ENCODE measurements around the gene NOL8. TPM values are rescaled to one million over a fixed set of nuclear protein-coding genes. Genes with fewer than 3 reads are reported as not detected.

The NOL8 gene
- total RNA-seq, 1 experiment from 2014 or later, result 30.6 TPM

GRCh38 chr9:92299116-92299515 lies 26.0 kb downstream of the NOL8 start:
- Histone ChIP-seq H3K9me3 (ENCODE audit: control insufficient read depth, insufficient read depth, low read depth, low read length) (no peaks in the 10 kb centered on the region), H3K4me1 (ENCODE audit: control insufficient read depth, insufficient read depth, low read length) (peaks cover 3% of the 10 kb centered on the region), H3K27me3 (ENCODE audit: control insufficient read depth, insufficient read depth, low read length) (no peaks in the 10 kb centered on the region), H3K27ac (ENCODE audit: low read length) (no peak overlapping the region), H3K36me3 (ENCODE audit: control insufficient read depth, insufficient read depth, low read length) (peaks cover 35% of the 10 kb centered on the region), H3K4me3 (ENCODE audit: low read depth in 2 of 2, low read length in 2 of 2) (no peak overlapping the region)
- intact Hi-C loops (cut with micrococcal nuclease; ENCODE audit: unreplicated experiment) (no loop called here), in situ Hi-C loops (cut with HindIII; ENCODE audit: low pct_unique_long_range_greater_than_20kb, low sequenced_read_pairs) (no loop called here)
- TF ChIP-seq, protein P1, sequence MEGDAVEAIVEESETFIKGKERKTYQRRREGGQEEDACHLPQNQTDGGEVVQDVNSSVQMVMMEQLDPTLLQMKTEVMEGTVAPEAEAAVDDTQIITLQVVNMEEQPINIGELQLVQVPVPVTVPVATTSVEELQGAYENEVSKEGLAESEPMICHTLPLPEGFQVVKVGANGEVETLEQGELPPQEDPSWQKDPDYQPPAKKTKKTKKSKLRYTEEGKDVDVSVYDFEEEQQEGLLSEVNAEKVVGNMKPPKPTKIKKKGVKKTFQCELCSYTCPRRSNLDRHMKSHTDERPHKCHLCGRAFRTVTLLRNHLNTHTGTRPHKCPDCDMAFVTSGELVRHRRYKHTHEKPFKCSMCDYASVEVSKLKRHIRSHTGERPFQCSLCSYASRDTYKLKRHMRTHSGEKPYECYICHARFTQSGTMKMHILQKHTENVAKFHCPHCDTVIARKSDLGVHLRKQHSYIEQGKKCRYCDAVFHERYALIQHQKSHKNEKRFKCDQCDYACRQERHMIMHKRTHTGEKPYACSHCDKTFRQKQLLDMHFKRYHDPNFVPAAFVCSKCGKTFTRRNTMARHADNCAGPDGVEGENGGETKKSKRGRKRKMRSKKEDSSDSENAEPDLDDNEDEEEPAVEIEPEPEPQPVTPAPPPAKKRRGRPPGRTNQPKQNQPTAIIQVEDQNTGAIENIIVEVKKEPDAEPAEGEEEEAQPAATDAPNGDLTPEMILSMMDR (IDR thresholded peaks at IDR 0.05), result no peak
- TF ChIP-seq SIN3A (IDR thresholded peaks at IDR 0.05; ENCODE audit: borderline replicate concordance, insufficient read depth, low read depth, low read length) (no peak), TCF7L2 (IDR thresholded peaks at IDR 0.05; ENCODE audit: low read depth, low read length) (no peak), POLR2AphosphoS5 (IDR thresholded peaks at IDR 0.05; ENCODE audit: low read depth, low read length) (no peak)
- TF ChIP-seq, protein P2, sequence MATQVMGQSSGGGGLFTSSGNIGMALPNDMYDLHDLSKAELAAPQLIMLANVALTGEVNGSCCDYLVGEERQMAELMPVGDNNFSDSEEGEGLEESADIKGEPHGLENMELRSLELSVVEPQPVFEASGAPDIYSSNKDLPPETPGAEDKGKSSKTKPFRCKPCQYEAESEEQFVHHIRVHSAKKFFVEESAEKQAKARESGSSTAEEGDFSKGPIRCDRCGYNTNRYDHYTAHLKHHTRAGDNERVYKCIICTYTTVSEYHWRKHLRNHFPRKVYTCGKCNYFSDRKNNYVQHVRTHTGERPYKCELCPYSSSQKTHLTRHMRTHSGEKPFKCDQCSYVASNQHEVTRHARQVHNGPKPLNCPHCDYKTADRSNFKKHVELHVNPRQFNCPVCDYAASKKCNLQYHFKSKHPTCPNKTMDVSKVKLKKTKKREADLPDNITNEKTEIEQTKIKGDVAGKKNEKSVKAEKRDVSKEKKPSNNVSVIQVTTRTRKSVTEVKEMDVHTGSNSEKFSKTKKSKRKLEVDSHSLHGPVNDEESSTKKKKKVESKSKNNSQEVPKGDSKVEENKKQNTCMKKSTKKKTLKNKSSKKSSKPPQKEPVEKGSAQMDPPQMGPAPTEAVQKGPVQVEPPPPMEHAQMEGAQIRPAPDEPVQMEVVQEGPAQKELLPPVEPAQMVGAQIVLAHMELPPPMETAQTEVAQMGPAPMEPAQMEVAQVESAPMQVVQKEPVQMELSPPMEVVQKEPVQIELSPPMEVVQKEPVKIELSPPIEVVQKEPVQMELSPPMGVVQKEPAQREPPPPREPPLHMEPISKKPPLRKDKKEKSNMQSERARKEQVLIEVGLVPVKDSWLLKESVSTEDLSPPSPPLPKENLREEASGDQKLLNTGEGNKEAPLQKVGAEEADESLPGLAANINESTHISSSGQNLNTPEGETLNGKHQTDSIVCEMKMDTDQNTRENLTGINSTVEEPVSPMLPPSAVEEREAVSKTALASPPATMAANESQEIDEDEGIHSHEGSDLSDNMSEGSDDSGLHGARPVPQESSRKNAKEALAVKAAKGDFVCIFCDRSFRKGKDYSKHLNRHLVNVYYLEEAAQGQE (IDR thresholded peaks at IDR 0.05; ENCODE audit: insufficient read depth in 1 of 2, low read depth in 2 of 2, low read length in 1 of 2), result no peak
- no peak for ATAC-seq
- DNase-seq (ENCODE audit: low read depth, low spot score), result no peak
- BruUV-seq (replicated peaks), result no TSS peak
- POLR2A ChIA-PET, result no interaction called here
- CTCF ChIA-PET, result no interaction called here

DNA sequence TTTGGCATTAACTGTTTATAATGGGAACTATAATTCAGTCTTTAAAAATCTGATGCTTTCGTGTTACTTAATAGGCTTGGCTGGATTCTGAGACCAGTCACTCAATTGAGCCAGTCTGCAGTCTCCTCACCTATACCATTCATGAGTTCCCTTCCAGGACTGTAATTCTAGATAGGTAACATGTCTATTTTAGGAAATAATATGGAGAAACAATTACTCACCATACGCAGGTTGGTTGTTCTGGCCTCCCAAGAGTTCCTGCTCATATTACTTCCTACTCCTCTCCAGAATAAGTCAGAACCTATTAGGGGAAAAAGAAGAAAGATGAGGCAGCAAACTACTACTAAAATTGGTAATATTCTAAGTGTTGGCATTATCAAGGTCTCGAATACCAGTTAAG lies 27.1 kb downstream of the NOL8 start:
- H3K9me3 ChIP-seq (ENCODE audit: control insufficient read depth, insufficient read depth, low read depth, low read length), result no peaks in the 10 kb centered on the region
- H3K27me3 ChIP-seq (ENCODE audit: control insufficient read depth, insufficient read depth, low read length), result no peaks in the 10 kb centered on the region
- in situ Hi-C loops (cut with HindIII; ENCODE audit: low pct_unique_long_range_greater_than_20kb, low sequenced_read_pairs) (no loop called here), intact Hi-C loops (cut with micrococcal nuclease; ENCODE audit: unreplicated experiment) (no loop called here)
- no peak for DNase-seq (ENCODE audit: low read depth, low spot score)
- TF ChIP-seq, protein P2 (IDR thresholded peaks at IDR 0.05; ENCODE audit: insufficient read depth in 1 of 2, low read depth in 2 of 2, low read length in 1 of 2), result no peak
- TF ChIP-seq, protein P1 (IDR thresholded peaks at IDR 0.05), result no peak
- TF ChIP-seq SIN3A (IDR thresholded peaks at IDR 0.05; ENCODE audit: borderline replicate concordance, insufficient read depth, low read depth, low read length) (no peak), POLR2AphosphoS5 (IDR thresholded peaks at IDR 0.05; ENCODE audit: low read depth, low read length) (no peak), TCF7L2 (IDR thresholded peaks at IDR 0.05; ENCODE audit: low read depth, low read length) (no peak)
- ChIA-PET POLR2A (no interaction called here), CTCF (no interaction called here)
- H3K4me3 ChIP-seq (ENCODE audit: low read depth in 2 of 2, low read length in 2 of 2), result no peak overlapping the region
- H3K36me3 ChIP-seq (ENCODE audit: control insufficient read depth, insufficient read depth, low read length), result peaks cover 31% of the 10 kb centered on the region
- no TSS peak for BruUV-seq (replicated peaks)
- no peak for ATAC-seq
- no peak overlapping the region for H3K27ac ChIP-seq (ENCODE audit: low read length)
- peaks cover 3% of the 10 kb centered on the region for H3K4me1 ChIP-seq (ENCODE audit: control insufficient read depth, insufficient read depth, low read length)

All from Panc1 (cell line).